ENCODE measurements around the gene CACNA1S. TPM values are rescaled to one million over a fixed set of nuclear protein-coding genes. Genes with fewer than 3 reads are reported as not detected.

Gene CACNA1S
- total RNA-seq, 1 donor from 2014 or later, result not detected

- Mint-ChIP-seq H3K36me3 (ENCODE audit: low read depth) (peaks cover 11% of the 10 kb centered on the region), H3K4me3 (no peak overlapping the region), H3K27me3 (no peaks in the 10 kb centered on the region), H3K27ac (no peak overlapping the region), H3K9me3 (no peaks in the 10 kb centered on the region), H3K4me1 (no peaks in the 10 kb centered on the region)
- intact Hi-C loops (cut with micrococcal nuclease), result no loop called here
- no peak for DNase-seq
Measured at GRCh38 chr1:201143726-201144635, 31.8 kb upstream of the CACNA1S start.

- DNase-seq, result no peak
- Mint-ChIP-seq H3K27me3 (no peaks in the 10 kb centered on the region), H3K27ac (no peak overlapping the region), H3K4me3 (no peak overlapping the region), H3K36me3 (ENCODE audit: low read depth) (peaks cover 11% of the 10 kb centered on the region), H3K4me1 (no peaks in the 10 kb centered on the region), H3K9me3 (no peaks in the 10 kb centered on the region)
- intact Hi-C loops (cut with micrococcal nuclease), result no loop called here
Measured at GRCh38 chr1:201142849-201143725, 30.9 kb upstream of the CACNA1S start.

- Mint-ChIP-seq H3K4me1 (no peaks in the 10 kb centered on the region), H3K9me3 (no peaks in the 10 kb centered on the region), H3K27me3 (no peaks in the 10 kb centered on the region), H3K27ac (no peak overlapping the region), H3K4me3 (no peak overlapping the region), H3K36me3 (ENCODE audit: low read depth) (peaks cover 11% of the 10 kb centered on the region)
- DNase-seq, result no peak
- intact Hi-C loops (cut with micrococcal nuclease), result no loop called here
Measured at GRCh38 chr1:201142011-201142848, 30.0 kb upstream of the CACNA1S start.

GRCh38 chr1:201141418-201141817, 29.2 kb upstream of the CACNA1S start:
- Mint-ChIP-seq H3K36me3 (ENCODE audit: low read depth) (peaks cover 11% of the 10 kb centered on the region), H3K9me3 (no peaks in the 10 kb centered on the region), H3K27me3 (no peaks in the 10 kb centered on the region)

GRCh38 chr1:201140941-201141260, 28.7 kb upstream of the CACNA1S start:
- Mint-ChIP-seq H3K4me3 (no peak overlapping the region), H3K27me3 (no peaks in the 10 kb centered on the region), H3K27ac (no peak overlapping the region), H3K9me3 (no peaks in the 10 kb centered on the region), H3K4me1 (no peaks in the 10 kb centered on the region), H3K36me3 (ENCODE audit: low read depth) (peaks cover 10% of the 10 kb centered on the region)
- no peak for DNase-seq
- intact Hi-C loops (cut with micrococcal nuclease), result no loop called here

More at GRCh38 chr1:201141418-201141817, 29.2 kb upstream of the CACNA1S start:
- no peak overlapping the region for H3K27ac Mint-ChIP-seq
- no peaks in the 10 kb centered on the region for H3K4me1 Mint-ChIP-seq
- no peak for DNase-seq
- intact Hi-C loops (cut with micrococcal nuclease), result no loop called here
- H3K4me3 Mint-ChIP-seq, result no peak overlapping the region

- Mint-ChIP-seq H3K27me3 (no peaks in the 10 kb centered on the region), H3K4me3 (no peak overlapping the region), H3K4me1 (no peaks in the 10 kb centered on the region), H3K27ac (no peak overlapping the region), H3K9me3 (no peaks in the 10 kb centered on the region), H3K36me3 (ENCODE audit: low read depth) (peaks cover 12% of the 10 kb centered on the region)
- DNase-seq, result no peak
- intact Hi-C loops (cut with micrococcal nuclease), result no loop called here
Measured at GRCh38 chr1:201140235-201140940, 28.2 kb upstream of the CACNA1S start.

GRCh38 chr1:201139756-201140155, 27.5 kb upstream of the CACNA1S start:
- Mint-ChIP-seq H3K4me1 (no peaks in the 10 kb centered on the region), H3K27me3 (no peaks in the 10 kb centered on the region), H3K36me3 (ENCODE audit: low read depth) (peaks cover 12% of the 10 kb centered on the region), H3K27ac (no peak overlapping the region), H3K9me3 (no peaks in the 10 kb centered on the region), H3K4me3 (no peak overlapping the region)
- no peak for DNase-seq
- intact Hi-C loops (cut with micrococcal nuclease), result no loop called here

- no peaks in the 10 kb centered on the region for H3K27me3 Mint-ChIP-seq
- H3K4me1 Mint-ChIP-seq, result no peaks in the 10 kb centered on the region
- H3K36me3 Mint-ChIP-seq (ENCODE audit: low read depth), result peaks cover 11% of the 10 kb centered on the region
- no peak overlapping the region for H3K4me3 Mint-ChIP-seq
- no peak overlapping the region for H3K27ac Mint-ChIP-seq
- intact Hi-C loops (cut with micrococcal nuclease), result no loop called here
- DNase-seq, result no peak
- no peaks in the 10 kb centered on the region for H3K9me3 Mint-ChIP-seq
Measured at GRCh38 chr1:201139306-201139705, 27.1 kb upstream of the CACNA1S start.

GRCh38 chr1:201138311-201138840, 26.1 kb upstream of the CACNA1S start:
- intact Hi-C loops (cut with micrococcal nuclease), result no loop called here
- Mint-ChIP-seq H3K36me3 (ENCODE audit: low read depth) (peaks cover 6% of the 10 kb centered on the region), H3K27me3 (no peaks in the 10 kb centered on the region), H3K4me1 (no peaks in the 10 kb centered on the region), H3K27ac (no peak overlapping the region), H3K9me3 (no peaks in the 10 kb centered on the region), H3K4me3 (no peak overlapping the region)
- no peak for DNase-seq

GRCh38 chr1:201137579-201138310, 25.5 kb upstream of the CACNA1S start:
- intact Hi-C loops (cut with micrococcal nuclease), result no loop called here
- Mint-ChIP-seq H3K9me3 (no peaks in the 10 kb centered on the region), H3K36me3 (ENCODE audit: low read depth) (peaks cover 3% of the 10 kb centered on the region), H3K4me3 (no peak overlapping the region), H3K27me3 (no peaks in the 10 kb centered on the region), H3K27ac (no peak overlapping the region), H3K4me1 (no peaks in the 10 kb centered on the region)
- no peak for DNase-seq

- H3K9me3 Mint-ChIP-seq, result no peaks in the 10 kb centered on the region
- H3K4me1 Mint-ChIP-seq, result no peaks in the 10 kb centered on the region
- no peak for DNase-seq
- no peak overlapping the region for H3K27ac Mint-ChIP-seq
- no peak overlapping the region for H3K4me3 Mint-ChIP-seq
- H3K27me3 Mint-ChIP-seq, result no peaks in the 10 kb centered on the region
- intact Hi-C loops (cut with micrococcal nuclease), result no loop called here
- H3K36me3 Mint-ChIP-seq (ENCODE audit: low read depth), result peaks cover 3% of the 10 kb centered on the region
Measured at GRCh38 chr1:201137024-201137392, 24.8 kb upstream of the CACNA1S start.

- intact Hi-C loops (cut with micrococcal nuclease), result no loop called here
Measured at GRCh38 chr1:201136355-201137023, 24.3 kb upstream of the CACNA1S start.

More at GRCh38 chr1:201136355-201137023, 24.3 kb upstream of the CACNA1S start:
- DNase-seq, result no peak
- no peak overlapping the region for H3K4me3 Mint-ChIP-seq
- no peaks in the 10 kb centered on the region for H3K27me3 Mint-ChIP-seq
- peaks cover 3% of the 10 kb centered on the region for H3K36me3 Mint-ChIP-seq (ENCODE audit: low read depth)
- H3K9me3 Mint-ChIP-seq, result no peaks in the 10 kb centered on the region
- H3K4me1 Mint-ChIP-seq, result no peaks in the 10 kb centered on the region
- no peak overlapping the region for H3K27ac Mint-ChIP-seq
